Gastroesophageal sphincter (tissue), 3 donors: ENCODE results near the gene LAMB1.

Experiments used
- CTCF ChIP-seq, 4 experiments: fragments of 200-600 bp in 2 of 4; fragments of 450-650 bp in 2 of 4; sonication (generic) in 1 of 4; IDR thresholded peaks; one replicate each; pipeline ENCODE4 v1.5.1; 2017 to 2019; ENCODE audit warnings: antibody characterized with exemption in 4 of 4, mild to moderate bottlenecking in 2 of 4, moderate library complexity in 2 of 4
- EP300 ChIP-seq: sonication (generic); formaldehyde crosslinking; IDR thresholded peaks from one replicate; pipeline ENCODE4 v1.6.1; 2017; ENCODE audit warnings: antibody characterized with exemption, mild to moderate bottlenecking
- POLR2A ChIP-seq, 2 donors: fragments of 450-650 bp; IDR thresholded peaks; one replicate each; pipeline ENCODE4 v1.6.1; 2017; ENCODE audit warnings: antibody characterized with exemption in 2 of 2, mild to moderate bottlenecking in 2 of 2, moderate library complexity in 1 of 2
- POLR2AphosphoS5 ChIP-seq: sonication (generic); formaldehyde crosslinking; IDR thresholded peaks from one replicate; pipeline ENCODE4 v1.6.1; 2017; ENCODE audit warnings: antibody characterized with exemption

GRCh38 chr7:108018668-108019067 lies 15.7 kb upstream of the LAMB1 start:
- TF ChIP-seq CTCF (IDR thresholded peaks at IDR 0.05) (no peak), POLR2A (IDR thresholded peaks at IDR 0.05) (no peak), EP300 (no peak), POLR2AphosphoS5 (no peak)
